HCT116 (cell line): ENCODE data around the gene P2RX6. TPM values are rescaled to one million over a fixed set of nuclear protein-coding genes. Genes with fewer than 3 reads are reported as not detected.
A peak's percentile ranks its signal among the peaks of the same experiment; 100 is the strongest.

Experiments
- ATAC-seq: fragments of 200-7000 bp; cut with Tn5 transposase; 2 replicates; pipeline ENCODE4 v1.9.1; 2020; ENCODE audit warnings: mild to moderate bottlenecking, moderate library complexity
- BruUV-seq: library from RNA; stranded (reverse); fragments of 400-500 nt; replicated peaks from 2 replicates; lab custom pipeline; 2021; lab: Mats Ljungman, UMichigan
- CTCF ChIA-PET: fragments of 300-600 bp; sonication (Branson Sonifier 250); formaldehyde crosslinking; loops from one replicate; lab custom pipeline; 2021; ENCODE audit warnings: antibody characterized with exemption; lab: Charles Lee
- POLR2A ChIA-PET: fragments of 300-600, 350-600 bp; sonication (Branson Sonifier 250); formaldehyde crosslinking; loops from one replicate; lab custom pipeline; 2021; ENCODE audit warnings: antibody characterized with exemption; lab: Charles Lee
- RAD21 ChIA-PET, 2 experiments: fragments of 300-600 bp; sonication (Branson Sonifier 250); formaldehyde crosslinking; loops; one replicate each; lab custom pipeline; 2023; ENCODE audit warnings: low total read pairs in 2 of 2; ENCODE audit not compliant: uncharacterized antibody in 2 of 2, unreplicated experiment in 2 of 2, low non-redundant PET in 1 of 2; lab: Charles Lee
- DNase-seq: peaks from one replicate; pipeline ENCODE4 v3.0.0-alpha.2; 2010; ENCODE audit warnings: low read depth, low spot score
- H2AFZ ChIP-seq: fragments of 200-600 bp; shearing (Covaris generic), sonication (generic); 2 replicates; pipeline ENCODE4 v1.6.1; 2017; ENCODE audit warnings: low read depth, mixed run types, mixed read lengths, antibody characterized with exemption, low read length; ENCODE audit not compliant: poor library complexity, severe bottlenecking
- H3K27ac ChIP-seq: 2 replicates; pipeline ENCODE4 v1.5.1; 2012; ENCODE audit warnings: low read depth, low read length
- H3K27me3 ChIP-seq: fragments of 200-600 bp; sonication (generic); 2 replicates; pipeline ENCODE4 v1.6.1; 2016; ENCODE audit warnings: mixed run types, low read length, mixed read lengths; ENCODE audit not compliant: insufficient read depth
- H3K36me3 ChIP-seq, 2 experiments: fragments of 200-500 bp in 1 of 2; fragments of 200-600 bp in 1 of 2; sonication (Bioruptor generic) in 1 of 2; sonication (generic) in 1 of 2; 2 replicates each; pipeline versions ENCODE4 v1.5.1 to v1.6.1; 2014 to 2016; ENCODE audit warnings: low read length in 2 of 2, inconsistent platforms in 1 of 2, mixed read lengths in 1 of 2, mixed run types in 1 of 2; ENCODE audit not compliant: insufficient read depth in 2 of 2, control insufficient read depth in 1 of 2
- H3K4me1 ChIP-seq, 2 experiments: fragments of 200-600 bp in 1 of 2; sonication (generic) in 1 of 2; 2 replicates each; pipeline versions ENCODE4 v1.5.1 to v1.6.1; 2012 to 2017; ENCODE audit warnings: low read length in 2 of 2, inconsistent platforms in 1 of 2, mild to moderate bottlenecking in 1 of 2, mixed read lengths in 1 of 2, mixed run types in 1 of 2, moderate library complexity in 1 of 2; ENCODE audit not compliant: insufficient read depth in 2 of 2, control insufficient read depth in 1 of 2
- H3K4me2 ChIP-seq: fragments of 200-600 bp; sonication (generic); 2 replicates; pipeline ENCODE4 v1.6.1; 2017; ENCODE audit warnings: mixed run types, low read length, mixed read lengths
- H3K4me3 ChIP-seq, 2 experiments: fragments of 200-600 bp in 1 of 2; sonication (generic) in 1 of 2; replicated peaks in 1 of 2; 2 replicates each; pipeline ENCODE4 v1.5.1; 2011 to 2016; ENCODE audit warnings: low read length in 2 of 2, control low read depth in 1 of 2, low read depth in 1 of 2, mild to moderate bottlenecking in 1 of 2, mixed read lengths in 1 of 2, mixed run types in 1 of 2
- H3K79me2 ChIP-seq: fragments of 200-600 bp; sonication (generic); 2 replicates; pipeline ENCODE4 v1.6.1; 2017; ENCODE audit warnings: mild to moderate bottlenecking, mixed run types, low read length, moderate library complexity, mixed read lengths; ENCODE audit not compliant: insufficient read depth
- H3K9ac ChIP-seq: fragments of 200-600 bp; sonication (generic); 2 replicates; pipeline ENCODE4 v1.6.1; 2016; ENCODE audit warnings: low read length, mixed read lengths
- H3K9me2 ChIP-seq: fragments of 200-600 bp; sonication (generic), shearing (Covaris generic); 2 replicates; pipeline ENCODE4 v1.6.1; 2017; ENCODE audit warnings: mixed run types, mild to moderate bottlenecking, moderate library complexity; ENCODE audit not compliant: insufficient read depth
- H3K9me3 ChIP-seq, 2 experiments: fragments of 200-500 bp in 1 of 2; fragments of 200-600 bp in 1 of 2; sonication (Bioruptor generic) in 1 of 2; sonication (generic) in 1 of 2; 2 replicates each; pipeline ENCODE4 v1.6.1; 2014 to 2017; ENCODE audit warnings: low read length in 2 of 2, mixed read lengths in 2 of 2, inconsistent platforms in 1 of 2, low read depth in 1 of 2, mild to moderate bottlenecking in 1 of 2, mixed run types in 1 of 2, moderate library complexity in 1 of 2; ENCODE audit not compliant: control insufficient read depth in 1 of 2, insufficient read depth in 1 of 2
- H4K20me1 ChIP-seq: fragments of 200-600 bp; sonication (generic), shearing (Covaris generic); 2 replicates; pipeline ENCODE4 v1.6.1; 2017; ENCODE audit warnings: mixed run types, mild to moderate bottlenecking, moderate library complexity; ENCODE audit not compliant: insufficient read depth
- ATF3 ChIP-seq: IDR thresholded peaks from 2 replicates; pipeline ENCODE4 v1.6.1; 2012
- CBX3 ChIP-seq: IDR thresholded peaks from 2 replicates; pipeline ENCODE4 v1.6.1; 2012; ENCODE audit warnings: low read depth
- CEBPB ChIP-seq: IDR thresholded peaks from 2 replicates; pipeline ENCODE4 v1.6.1; 2012; ENCODE audit warnings: low read depth
- CTCF ChIP-seq, 3 experiments: fragments of 200-600 bp in 1 of 3; sonication (generic) in 1 of 3; IDR thresholded peaks in 2 of 3; conservative IDR thresholded peaks in 1 of 3; 2 replicates each; pipeline ENCODE4 v1.5.1; 2012 to 2017; ENCODE audit warnings: low read depth in 2 of 3, low read length in 2 of 3, antibody characterized with exemption in 1 of 3, borderline replicate concordance in 1 of 3, control low read depth in 1 of 3, mild to moderate bottlenecking in 1 of 3, mixed read lengths in 1 of 3, mixed run types in 1 of 3, moderate library complexity in 1 of 3; ENCODE audit not compliant: insufficient read depth in 1 of 3
- EGR1 ChIP-seq: IDR thresholded peaks from 2 replicates; pipeline ENCODE4 v1.6.1; 2012; ENCODE audit warnings: low read depth
- ELF1 ChIP-seq: IDR thresholded peaks from 2 replicates; pipeline ENCODE4 v1.6.1; 2012; ENCODE audit warnings: low read depth, borderline replicate concordance
- EZH2 ChIP-seq: fragments of 200-600 bp; sonication (generic); IDR thresholded peaks from 2 replicates; pipeline ENCODE4 v1.6.1; 2017; ENCODE audit warnings: antibody characterized with exemption, mixed run types
- EZH2phosphoT487 ChIP-seq: fragments of 200-600 bp; IDR thresholded peaks from 2 replicates; pipeline ENCODE4 v1.6.1; 2018; ENCODE audit warnings: antibody characterized with exemption, borderline replicate concordance
- FOSL1 ChIP-seq: IDR thresholded peaks from 2 replicates; pipeline ENCODE4 v1.6.1; 2012; ENCODE audit warnings: low read depth
- JUND ChIP-seq: IDR thresholded peaks from 2 replicates; pipeline ENCODE4 v1.6.1; 2012
- REST ChIP-seq: IDR thresholded peaks from 2 replicates; pipeline ENCODE4 v1.6.1; 2012; ENCODE audit warnings: low read depth
- SIN3A ChIP-seq: IDR thresholded peaks from 2 replicates; pipeline ENCODE4 v1.6.1; 2012; ENCODE audit warnings: low read depth
- SP1 ChIP-seq: IDR thresholded peaks from 2 replicates; pipeline ENCODE4 v1.6.1; 2012; ENCODE audit warnings: low read depth
- SRF ChIP-seq: IDR thresholded peaks from 2 replicates; pipeline ENCODE4 v1.6.1; 2012; ENCODE audit warnings: low read depth
- TCF7L2 ChIP-seq: IDR thresholded peaks from 2 replicates; pipeline ENCODE4 v1.7.0; 2011; ENCODE audit warnings: borderline replicate concordance, inconsistent platforms; ENCODE audit not compliant: insufficient read depth, insufficient read length; ENCODE audit errors: extremely low read depth
- ZBTB33 ChIP-seq: IDR thresholded peaks from 2 replicates; pipeline ENCODE4 v1.6.1; 2011; ENCODE audit warnings: mild to moderate bottlenecking, low read length, moderate library complexity; ENCODE audit not compliant: insufficient replicate concordance; ENCODE audit errors: extremely low read depth
- ZFX ChIP-seq: fragments of 450-650 bp; IDR thresholded peaks from 2 replicates; pipeline ENCODE4 v1.6.1; 2017
- ZNF274 ChIP-seq: fragments of 200-500 bp; sonication (Bioruptor generic); IDR thresholded peaks from 2 replicates; pipeline ENCODE4 v1.6.1; 2014; ENCODE audit warnings: mild to moderate bottlenecking, low read depth, low read length, inconsistent platforms
- intact Hi-C: fragments of 100-400 bp; cut with micrococcal nuclease; formaldehyde crosslinking; loops from 2 replicates; pipeline ENCODE4 v1.10.0; 2022
- total RNA-seq: library from RNA; stranded (reverse); gene quantifications from one replicate; pipeline ENCODE4 v1.2.1, GENCODE V29; 2021; ENCODE audit not compliant: unreplicated experiment

Gene P2RX6
- total RNA-seq, 1 experiment from 2014 or later: 0.20 TPM

GRCh38 chr22:20983081-20983771 lies 31.7 kb upstream of the P2RX6 start:
- RAD21 ChIA-PET: no interaction called here
- Histone ChIP-seq H2AFZ (no peak overlapping the region), H4K20me1 (no peaks in the 10 kb centered on the region), H3K79me2 (peaks cover 24% of the 10 kb centered on the region), H3K36me3 (peaks cover 4 to 9% of the 10 kb centered on the region in 2 experiments; a peak in 1 of 4 replicates), H3K9me3 (peaks cover 4 to 9% of the 10 kb centered on the region in 2 experiments; a peak in 1 of 4 replicates), H3K9ac (peak overlapping the region; percentile 93), H3K27ac (peak overlapping the region; percentile 80), H3K9me2 (no peaks in the 10 kb centered on the region), H3K4me1 (peaks cover 6 to 18% of the 10 kb centered on the region in 2 experiments; a peak in 2 of 4 replicates), H3K4me2 (peak overlapping the region; percentile 99), H3K4me3 (peak overlapping the region; percentile 77 to 89), H3K27me3 (no peaks in the 10 kb centered on the region)
- no peak for TF ChIP-seq CTCF (IDR thresholded peaks at IDR 0.05 in 2 of 3, conservative IDR thresholded peaks at IDR 0.05 in 1 of 3; ENCODE audit: borderline replicate concordance in 1 of 3, insufficient read depth in 1 of 3, low read depth in 2 of 3, low read length in 2 of 3)
- no peak for TF ChIP-seq ELF1
- no peak for TF ChIP-seq SRF
- TF ChIP-seq SIN3A: no peak
- no peak for TF ChIP-seq TCF7L2
- no peak for TF ChIP-seq FOSL1
- TF ChIP-seq REST: no peak
- no peak for TF ChIP-seq EZH2
- TF ChIP-seq CEBPB: no peak
- no peak for TF ChIP-seq EZH2phosphoT487
- no peak for TF ChIP-seq JUND
- no peak for TF ChIP-seq EGR1
- no peak for TF ChIP-seq CBX3
- no peak for TF ChIP-seq ATF3
- no peak for TF ChIP-seq ZBTB33
- no peak for TF ChIP-seq SP1
- no peak for TF ChIP-seq ZNF274
- TF ChIP-seq ZFX: no peak
- ATAC-seq (no peak), DNase-seq (no peak)
- CTCF ChIA-PET: interaction anchor here (1.1 kb wide), 1 partner anchor 120 kb away, joined by 3 read pairs; no protein-coding TSS in a partner anchor
- no TSS peak for BruUV-seq
- intact Hi-C loops: loop anchor here (2.0 to 5.0 kb wide), 2 partner anchors 20 to 181 kb away; partner anchors contain the start of gene THAP7
- POLR2A ChIA-PET: no interaction called here
